Nephron (organoid): Measurements from ENCODE around the gene LCK.

Experiments used
- H3K27ac Mint-ChIP-seq, 3 experiments: 2 replicates each; pipeline ENCODE4 v1.8.0; 2020; ENCODE audit warnings: mixed read lengths in 3 of 3, mild to moderate bottlenecking in 2 of 3, moderate library complexity in 1 of 3
- H3K27me3 Mint-ChIP-seq: 2 replicates; pipeline ENCODE4 v1.8.0; 2021; ENCODE audit warnings: low read depth, mild to moderate bottlenecking, moderate library complexity, mixed read lengths
- H3K36me3 Mint-ChIP-seq: 2 replicates; pipeline ENCODE4 v1.8.0; 2020; ENCODE audit warnings: low read depth, mixed read lengths
- H3K4me1 Mint-ChIP-seq: 2 replicates; pipeline ENCODE4 v1.8.0; 2020; ENCODE audit warnings: mixed read lengths
- H3K4me3 Mint-ChIP-seq, 3 experiments: 2 replicates each; pipeline ENCODE4 v1.8.0; 2020; ENCODE audit warnings: mild to moderate bottlenecking in 3 of 3, mixed read lengths in 3 of 3, moderate library complexity in 2 of 3
- H3K9me3 Mint-ChIP-seq: 2 replicates; pipeline ENCODE4 v1.8.0; 2020; ENCODE audit warnings: mixed read lengths
- TF ChIP-seq, protein P1 (sequence below), 3 experiments: fragments of 200-600 bp; sonication (generic); IDR thresholded peaks; one replicate each; pipeline ENCODE4 v1.5.0; 2021; ENCODE audit warnings: antibody characterized with exemption in 3 of 3; ENCODE audit not compliant: unreplicated experiment in 3 of 3

Gene LCK

GRCh38 chr1:32335535-32335789 lies 84.4 kb downstream of the LCK start:
- H3K27me3 Mint-ChIP-seq: no peaks in the 10 kb centered on the region
- no peak overlapping the region for H3K27ac Mint-ChIP-seq
- peaks cover 45% of the 10 kb centered on the region for H3K4me1 Mint-ChIP-seq
- peak overlapping the region; percentile 98 for H3K4me3 Mint-ChIP-seq
- TF ChIP-seq, protein P1, sequence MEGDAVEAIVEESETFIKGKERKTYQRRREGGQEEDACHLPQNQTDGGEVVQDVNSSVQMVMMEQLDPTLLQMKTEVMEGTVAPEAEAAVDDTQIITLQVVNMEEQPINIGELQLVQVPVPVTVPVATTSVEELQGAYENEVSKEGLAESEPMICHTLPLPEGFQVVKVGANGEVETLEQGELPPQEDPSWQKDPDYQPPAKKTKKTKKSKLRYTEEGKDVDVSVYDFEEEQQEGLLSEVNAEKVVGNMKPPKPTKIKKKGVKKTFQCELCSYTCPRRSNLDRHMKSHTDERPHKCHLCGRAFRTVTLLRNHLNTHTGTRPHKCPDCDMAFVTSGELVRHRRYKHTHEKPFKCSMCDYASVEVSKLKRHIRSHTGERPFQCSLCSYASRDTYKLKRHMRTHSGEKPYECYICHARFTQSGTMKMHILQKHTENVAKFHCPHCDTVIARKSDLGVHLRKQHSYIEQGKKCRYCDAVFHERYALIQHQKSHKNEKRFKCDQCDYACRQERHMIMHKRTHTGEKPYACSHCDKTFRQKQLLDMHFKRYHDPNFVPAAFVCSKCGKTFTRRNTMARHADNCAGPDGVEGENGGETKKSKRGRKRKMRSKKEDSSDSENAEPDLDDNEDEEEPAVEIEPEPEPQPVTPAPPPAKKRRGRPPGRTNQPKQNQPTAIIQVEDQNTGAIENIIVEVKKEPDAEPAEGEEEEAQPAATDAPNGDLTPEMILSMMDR (IDR thresholded peaks at IDR 0.05; ENCODE audit: unreplicated experiment in 3 of 3): no peak
- peaks cover 41% of the 10 kb centered on the region for H3K36me3 Mint-ChIP-seq
- H3K9me3 Mint-ChIP-seq: no peaks in the 10 kb centered on the region
